HL-60 (cell line): ENCODE data around the gene TMEM141.
A peak's percentile ranks its signal among the peaks of the same experiment; 100 is the strongest.

Experiments used
- DNase-seq, 2 experiments: peaks; one replicate each; pipeline ENCODE4 v3.0.0-alpha.2; 2010 to 2020; ENCODE audit warnings: low read depth in 1 of 2, low spot score in 1 of 2
- H3K27ac ChIP-seq: fragments of 250-450 bp; sonication (Bioruptor Pico); replicated peaks from 2 replicates; pipeline ENCODE4 v1.5.1; 2020; ENCODE audit warnings: mild to moderate bottlenecking, moderate library complexity
- H3K27me3 ChIP-seq: fragments of 250-450 bp; sonication (Bioruptor Pico); 2 replicates; pipeline ENCODE4 v1.5.1; 2021; ENCODE audit warnings: mild to moderate bottlenecking, moderate library complexity; ENCODE audit not compliant: insufficient read depth, poor library complexity, severe bottlenecking
- H3K4me3 ChIP-seq: replicated peaks from 2 replicates; pipeline ENCODE4 v1.5.1; 2011; ENCODE audit warnings: mild to moderate bottlenecking, control low read depth, low read length; ENCODE audit not compliant: insufficient read depth
- GABPA ChIP-seq: IDR thresholded peaks from 2 replicates; pipeline ENCODE4 v1.6.1; 2012; ENCODE audit warnings: low read depth
- POLR2AphosphoS5 ChIP-seq: IDR thresholded peaks from 2 replicates; pipeline ENCODE4 v1.6.1; 2012; ENCODE audit warnings: low read depth
- SPI1 ChIP-seq: IDR thresholded peaks from 2 replicates; pipeline ENCODE4 v1.6.1; 2012; ENCODE audit warnings: low read depth, mild to moderate bottlenecking, borderline replicate concordance
- TF ChIP-seq, protein P1 (sequence below): IDR thresholded peaks from 2 replicates; pipeline ENCODE4 v1.6.1; 2012; ENCODE audit warnings: low read depth; ENCODE audit not compliant: insufficient replicate concordance
- TF ChIP-seq, protein P2 (sequence below): IDR thresholded peaks from one replicate; pipeline ENCODE4 v1.5.1; 2011; ENCODE audit warnings: low read length, control low read depth, inconsistent platforms; ENCODE audit not compliant: insufficient read depth

TMEM141 gene

DNA sequence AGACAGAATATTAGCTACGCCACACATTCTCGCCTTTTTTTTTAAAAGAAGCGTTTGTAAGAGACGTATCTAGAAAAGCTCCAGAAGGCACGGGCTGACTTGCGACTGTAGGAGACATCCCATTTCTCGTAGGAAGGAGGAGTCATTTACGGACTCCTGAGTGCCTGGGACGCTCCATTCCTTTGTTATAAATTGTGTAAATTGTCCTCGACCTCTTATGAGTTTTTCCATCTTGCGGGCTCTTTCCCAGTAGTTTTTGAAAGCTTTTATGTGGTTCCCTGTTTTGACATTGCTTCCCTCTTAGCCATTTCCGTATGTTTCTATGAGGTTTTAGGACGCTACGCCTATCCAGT lies 17.6 kb downstream of the TMEM141 start:
- TF ChIP-seq POLR2AphosphoS5, result no peak
- no peak for TF ChIP-seq SPI1
- TF ChIP-seq GABPA, result no peak
- TF ChIP-seq, protein P1, sequence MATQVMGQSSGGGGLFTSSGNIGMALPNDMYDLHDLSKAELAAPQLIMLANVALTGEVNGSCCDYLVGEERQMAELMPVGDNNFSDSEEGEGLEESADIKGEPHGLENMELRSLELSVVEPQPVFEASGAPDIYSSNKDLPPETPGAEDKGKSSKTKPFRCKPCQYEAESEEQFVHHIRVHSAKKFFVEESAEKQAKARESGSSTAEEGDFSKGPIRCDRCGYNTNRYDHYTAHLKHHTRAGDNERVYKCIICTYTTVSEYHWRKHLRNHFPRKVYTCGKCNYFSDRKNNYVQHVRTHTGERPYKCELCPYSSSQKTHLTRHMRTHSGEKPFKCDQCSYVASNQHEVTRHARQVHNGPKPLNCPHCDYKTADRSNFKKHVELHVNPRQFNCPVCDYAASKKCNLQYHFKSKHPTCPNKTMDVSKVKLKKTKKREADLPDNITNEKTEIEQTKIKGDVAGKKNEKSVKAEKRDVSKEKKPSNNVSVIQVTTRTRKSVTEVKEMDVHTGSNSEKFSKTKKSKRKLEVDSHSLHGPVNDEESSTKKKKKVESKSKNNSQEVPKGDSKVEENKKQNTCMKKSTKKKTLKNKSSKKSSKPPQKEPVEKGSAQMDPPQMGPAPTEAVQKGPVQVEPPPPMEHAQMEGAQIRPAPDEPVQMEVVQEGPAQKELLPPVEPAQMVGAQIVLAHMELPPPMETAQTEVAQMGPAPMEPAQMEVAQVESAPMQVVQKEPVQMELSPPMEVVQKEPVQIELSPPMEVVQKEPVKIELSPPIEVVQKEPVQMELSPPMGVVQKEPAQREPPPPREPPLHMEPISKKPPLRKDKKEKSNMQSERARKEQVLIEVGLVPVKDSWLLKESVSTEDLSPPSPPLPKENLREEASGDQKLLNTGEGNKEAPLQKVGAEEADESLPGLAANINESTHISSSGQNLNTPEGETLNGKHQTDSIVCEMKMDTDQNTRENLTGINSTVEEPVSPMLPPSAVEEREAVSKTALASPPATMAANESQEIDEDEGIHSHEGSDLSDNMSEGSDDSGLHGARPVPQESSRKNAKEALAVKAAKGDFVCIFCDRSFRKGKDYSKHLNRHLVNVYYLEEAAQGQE, result no peak
- TF ChIP-seq, protein P2, sequence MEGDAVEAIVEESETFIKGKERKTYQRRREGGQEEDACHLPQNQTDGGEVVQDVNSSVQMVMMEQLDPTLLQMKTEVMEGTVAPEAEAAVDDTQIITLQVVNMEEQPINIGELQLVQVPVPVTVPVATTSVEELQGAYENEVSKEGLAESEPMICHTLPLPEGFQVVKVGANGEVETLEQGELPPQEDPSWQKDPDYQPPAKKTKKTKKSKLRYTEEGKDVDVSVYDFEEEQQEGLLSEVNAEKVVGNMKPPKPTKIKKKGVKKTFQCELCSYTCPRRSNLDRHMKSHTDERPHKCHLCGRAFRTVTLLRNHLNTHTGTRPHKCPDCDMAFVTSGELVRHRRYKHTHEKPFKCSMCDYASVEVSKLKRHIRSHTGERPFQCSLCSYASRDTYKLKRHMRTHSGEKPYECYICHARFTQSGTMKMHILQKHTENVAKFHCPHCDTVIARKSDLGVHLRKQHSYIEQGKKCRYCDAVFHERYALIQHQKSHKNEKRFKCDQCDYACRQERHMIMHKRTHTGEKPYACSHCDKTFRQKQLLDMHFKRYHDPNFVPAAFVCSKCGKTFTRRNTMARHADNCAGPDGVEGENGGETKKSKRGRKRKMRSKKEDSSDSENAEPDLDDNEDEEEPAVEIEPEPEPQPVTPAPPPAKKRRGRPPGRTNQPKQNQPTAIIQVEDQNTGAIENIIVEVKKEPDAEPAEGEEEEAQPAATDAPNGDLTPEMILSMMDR, result no peak
- no peak for DNase-seq
- H3K27me3 ChIP-seq, result no peaks in the 10 kb centered on the region
- H3K27ac ChIP-seq, result peak overlapping the region; percentile 55
- H3K4me3 ChIP-seq, result peak overlapping the region; percentile 83

GRCh38 chr9:136814725-136815421 lies 23.7 kb downstream of the TMEM141 start:
- Histone ChIP-seq H3K27ac (no peak overlapping the region), H3K4me3 (no peak overlapping the region), H3K27me3 (no peaks in the 10 kb centered on the region)
- TF ChIP-seq, protein P1, result no peak
- TF ChIP-seq SPI1 (no peak), GABPA (no peak), POLR2AphosphoS5 (no peak)
- TF ChIP-seq, protein P2, result no peak
- no peak for DNase-seq

- Histone ChIP-seq H3K4me3 (no peak overlapping the region), H3K27me3 (no peaks in the 10 kb centered on the region), H3K27ac (no peak overlapping the region)
- DNase-seq, result no peak
- TF ChIP-seq SPI1 (peak; percentile 34; the same call in 1 of the 2 replicates), GABPA (no peak)
- TF ChIP-seq, protein P2, result no peak
- TF ChIP-seq, protein P1, result no peak
These were observed 24.3 kb downstream of the TMEM141 start for GRCh38 chr9:136815422-136815782.
